NCI-H460 (cell line): ENCODE results near the gene PTH2R. TPM values are rescaled to one million over a fixed set of nuclear protein-coding genes. Genes with fewer than 3 reads are reported as not detected.
"Not testable (repeated sequence)": the region's sequence is repeated elsewhere in the genome, so short reads cannot be mapped to it uniquely, and the experiment has no call there.

ENCODE experiments used
- DNase-seq: peaks from one replicate; pipeline ENCODE4 v3.0.0-alpha.2; 2016; ENCODE audit warnings: low read depth; ENCODE audit errors: extremely low read depth
- polyA plus RNA-seq: library from polyadenylated mRNA; depleted of rRNA; stranded (reverse); fragments of >200 nt; gene quantifications from 2 replicates; pipeline ENCODE4 v1.2.3, GENCODE V29; 2014; cell fraction: nucleus; rRNA removed
- total RNA-seq: library from RNA; depleted of rRNA; stranded (reverse); fragments of >200 nt; shearing (Covaris generic); gene quantifications from 2 replicates; pipeline ENCODE4 v1.2.3, GENCODE V29; 2014; rRNA removed

PTH2R gene, protein sequence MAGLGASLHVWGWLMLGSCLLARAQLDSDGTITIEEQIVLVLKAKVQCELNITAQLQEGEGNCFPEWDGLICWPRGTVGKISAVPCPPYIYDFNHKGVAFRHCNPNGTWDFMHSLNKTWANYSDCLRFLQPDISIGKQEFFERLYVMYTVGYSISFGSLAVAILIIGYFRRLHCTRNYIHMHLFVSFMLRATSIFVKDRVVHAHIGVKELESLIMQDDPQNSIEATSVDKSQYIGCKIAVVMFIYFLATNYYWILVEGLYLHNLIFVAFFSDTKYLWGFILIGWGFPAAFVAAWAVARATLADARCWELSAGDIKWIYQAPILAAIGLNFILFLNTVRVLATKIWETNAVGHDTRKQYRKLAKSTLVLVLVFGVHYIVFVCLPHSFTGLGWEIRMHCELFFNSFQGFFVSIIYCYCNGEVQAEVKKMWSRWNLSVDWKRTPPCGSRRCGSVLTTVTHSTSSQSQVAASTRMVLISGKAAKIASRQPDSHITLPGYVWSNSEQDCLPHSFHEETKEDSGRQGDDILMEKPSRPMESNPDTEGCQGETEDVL
- not detected in 2 replicates for total RNA-seq
- not detected in 2 replicates for polyA plus RNA-seq

DNA sequence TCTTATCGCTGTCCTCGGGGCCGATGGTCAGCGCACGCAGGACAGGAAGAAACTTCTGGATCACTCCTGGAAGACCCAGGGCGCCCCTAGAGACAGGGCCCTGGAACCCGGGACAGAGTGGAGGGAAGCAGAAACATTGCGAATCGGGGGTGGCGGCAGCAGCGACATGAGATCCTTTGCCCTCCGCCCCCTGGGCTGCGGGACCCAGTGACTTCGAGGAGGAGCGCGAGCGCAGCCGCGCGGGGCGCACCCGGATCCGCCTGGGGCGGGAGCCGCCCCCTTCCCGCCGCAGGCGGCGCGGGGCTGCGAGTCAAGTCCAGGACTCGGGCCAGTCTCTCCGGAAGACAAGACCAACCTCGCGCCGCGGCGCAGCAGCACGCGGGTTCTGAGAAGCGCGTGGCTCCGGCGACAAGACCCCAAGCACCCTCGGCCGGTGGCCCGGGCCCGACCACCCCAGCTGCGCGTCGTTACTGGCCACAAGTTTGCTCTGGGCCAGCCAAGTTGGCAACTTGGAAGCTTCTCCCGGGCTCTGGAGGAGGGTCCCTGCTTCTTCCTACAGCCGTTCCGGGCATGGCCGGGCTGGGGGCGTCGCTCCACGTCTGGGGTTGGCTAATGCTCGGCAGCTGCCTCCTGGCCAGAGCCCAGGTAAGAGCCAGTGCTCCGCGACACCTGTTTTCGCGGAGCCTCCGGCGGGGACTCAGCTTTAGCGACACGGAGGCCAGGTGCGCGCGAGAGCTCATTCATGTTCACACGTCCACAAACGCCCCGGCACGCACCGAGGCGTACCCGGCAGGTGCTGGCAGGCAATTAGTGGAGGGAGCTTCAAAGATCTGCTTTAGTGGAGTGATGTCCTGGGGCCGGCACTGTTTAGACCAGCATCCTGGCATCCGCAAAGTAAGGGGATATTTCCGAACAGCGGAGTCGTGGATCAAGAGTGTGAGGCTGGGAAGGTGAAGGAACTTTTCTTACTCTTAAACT lies at the start of gene PTH2R:
Gene PTH2R (plus strand): TSS at position 319 of the 978 bp plus-strand sequence. CDS start 252 bp downstream, at position 571.
- no peak for DNase-seq

DNA sequence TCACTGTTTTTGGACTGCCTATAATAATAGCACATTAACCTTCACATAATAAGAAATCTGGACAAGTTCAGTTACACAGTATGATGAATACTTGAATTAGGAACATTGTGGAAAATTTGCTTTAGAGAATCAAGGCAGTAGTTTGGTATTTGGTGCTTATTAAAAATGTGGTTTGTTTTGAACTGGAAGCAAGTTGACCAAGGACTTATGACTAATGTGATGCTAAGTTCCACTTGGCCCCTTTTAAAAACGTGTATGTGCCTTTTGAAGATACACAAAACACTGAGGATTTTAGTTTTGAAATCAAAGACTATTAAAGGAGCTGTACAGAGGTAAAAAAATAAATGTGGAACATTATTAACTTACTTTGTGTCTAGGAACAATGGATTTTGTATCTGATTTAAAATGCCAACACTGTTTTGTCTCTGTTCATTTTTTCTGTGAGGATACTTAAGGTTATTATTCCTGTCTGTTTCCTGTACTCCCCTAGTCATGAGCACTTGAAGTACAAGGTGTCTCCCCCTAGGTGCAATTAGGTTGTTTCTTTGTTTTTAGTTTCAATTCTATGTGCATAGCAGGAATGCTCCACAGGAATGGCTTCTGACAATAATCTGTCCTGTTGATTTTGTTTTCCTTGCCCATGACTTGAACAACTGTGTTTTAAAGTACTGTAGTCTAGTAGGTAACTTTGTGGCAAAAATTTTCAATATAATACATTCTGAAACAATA lies 49.6 kb upstream of the PTH2R start:
- no peak for DNase-seq

DNA sequence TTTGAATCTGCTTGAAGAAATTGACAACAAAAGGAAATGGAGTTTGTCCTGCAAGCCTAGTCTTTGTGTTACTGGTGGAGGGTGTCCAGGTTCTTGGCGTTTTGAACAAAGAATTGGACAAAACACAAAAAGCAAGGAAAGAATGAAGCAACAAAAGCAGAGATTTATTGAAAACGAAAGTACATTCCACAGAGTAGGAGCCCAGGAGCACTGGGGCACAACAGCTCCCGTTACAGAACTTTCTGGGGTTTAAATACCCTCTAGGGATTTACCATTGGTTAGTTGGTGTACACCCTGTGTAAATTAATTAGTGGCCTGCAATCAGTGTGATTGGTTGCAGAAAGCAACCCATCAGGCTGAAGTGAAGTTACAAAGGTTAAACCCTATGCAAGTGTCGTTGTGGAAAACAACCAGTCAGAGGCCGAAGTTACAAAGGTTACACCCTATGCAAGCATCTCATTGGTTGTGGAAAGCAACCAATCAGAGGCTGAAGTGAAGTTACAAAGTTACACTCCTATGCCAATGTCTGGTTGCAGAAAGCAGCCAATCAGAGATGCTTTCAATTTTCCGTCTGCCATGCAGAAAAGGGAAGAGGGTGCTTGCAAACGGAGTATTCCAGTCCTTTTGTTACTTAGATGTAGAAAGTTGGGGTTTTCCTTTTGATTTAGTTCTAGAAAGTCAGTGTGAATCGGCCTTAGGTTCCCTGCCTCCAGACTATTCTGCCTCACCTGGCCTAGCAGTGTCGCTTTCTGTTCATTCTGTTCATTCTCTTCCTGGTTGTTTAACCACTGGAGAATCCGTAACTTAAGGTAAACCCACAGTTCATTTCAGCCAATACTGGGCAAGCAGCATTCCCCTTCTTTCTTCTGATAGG lies 47.6 kb upstream of the PTH2R start:
- no peak for DNase-seq

DNA sequence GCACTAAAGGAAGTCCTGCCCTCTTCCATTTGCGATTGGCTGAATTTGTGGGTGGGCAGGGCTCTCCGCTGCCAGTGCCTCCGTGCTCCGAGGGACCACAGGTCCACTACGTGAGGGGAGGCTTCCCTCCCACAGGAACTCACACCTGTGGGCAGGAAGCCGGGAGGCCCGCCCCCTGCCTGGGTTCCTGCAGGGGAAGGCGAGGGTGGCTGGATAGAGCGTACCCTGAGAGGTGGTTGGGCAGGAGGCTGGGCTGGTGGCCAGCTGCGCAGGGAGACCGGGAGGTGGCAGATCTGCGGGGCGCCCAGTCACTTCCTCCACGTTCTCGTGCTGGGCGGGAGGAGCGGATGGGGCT lies 47.0 kb upstream of the PTH2R start:
- no peak for DNase-seq

DNA sequence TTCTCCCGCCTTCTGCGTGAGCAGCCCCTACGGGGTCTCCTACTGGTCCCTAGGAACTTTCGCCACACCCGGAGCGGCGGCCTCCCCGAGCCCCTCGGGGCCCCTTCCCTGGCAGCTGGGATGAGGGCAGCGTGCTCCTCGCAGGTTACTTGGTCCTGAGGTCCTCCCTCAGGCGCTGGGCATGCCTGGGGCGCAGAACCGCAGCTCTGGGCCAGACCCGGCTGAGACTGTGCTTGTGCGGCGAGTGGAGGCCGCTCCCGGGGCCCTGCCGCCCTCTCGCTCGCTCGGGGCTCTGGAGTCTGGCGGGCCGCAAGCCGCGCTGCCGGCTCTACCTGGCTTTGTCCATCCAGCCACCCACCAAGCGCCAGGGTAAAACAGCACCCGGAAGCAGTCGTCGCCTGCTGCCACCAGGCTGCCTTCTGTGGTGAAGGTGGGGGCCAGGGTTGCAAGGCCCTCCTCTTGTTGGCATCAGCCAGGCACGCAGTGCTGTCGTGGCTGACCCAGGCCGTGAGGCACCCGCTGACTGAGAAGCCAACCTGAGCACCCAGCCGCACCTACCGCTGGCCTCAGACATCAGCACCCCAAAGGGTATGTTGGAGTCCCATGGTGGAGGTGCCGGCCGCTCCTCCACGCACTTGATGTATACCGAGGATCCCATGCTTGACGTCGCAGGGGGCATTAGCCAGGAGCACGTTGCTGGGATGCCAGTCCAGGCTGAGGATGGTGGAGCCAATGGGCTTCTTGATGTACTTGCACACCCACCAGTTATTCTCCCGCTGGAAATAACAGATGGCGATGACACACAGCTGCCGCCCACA lies 46.1 kb upstream of the PTH2R start:
- no peak for DNase-seq

DNA sequence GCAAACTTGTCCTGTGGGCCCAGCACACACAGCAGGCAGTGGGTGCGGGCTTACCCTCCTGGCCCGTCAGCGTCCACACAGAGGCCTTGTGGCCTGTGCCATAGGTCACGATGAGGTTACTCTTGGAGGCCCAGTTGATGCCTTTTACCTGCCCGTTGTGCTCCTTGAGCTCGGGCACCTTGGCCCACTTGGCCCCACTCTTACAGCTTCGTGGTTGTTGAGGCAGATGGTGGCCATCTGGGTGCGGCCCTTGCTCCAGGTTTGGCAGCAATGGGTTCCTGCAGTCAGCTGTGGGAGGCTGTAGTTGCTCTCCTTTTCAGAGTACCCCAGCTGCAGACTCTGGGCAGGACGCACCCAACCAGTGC lies 45.5 kb upstream of the PTH2R start:
- no peak for DNase-seq

DNA sequence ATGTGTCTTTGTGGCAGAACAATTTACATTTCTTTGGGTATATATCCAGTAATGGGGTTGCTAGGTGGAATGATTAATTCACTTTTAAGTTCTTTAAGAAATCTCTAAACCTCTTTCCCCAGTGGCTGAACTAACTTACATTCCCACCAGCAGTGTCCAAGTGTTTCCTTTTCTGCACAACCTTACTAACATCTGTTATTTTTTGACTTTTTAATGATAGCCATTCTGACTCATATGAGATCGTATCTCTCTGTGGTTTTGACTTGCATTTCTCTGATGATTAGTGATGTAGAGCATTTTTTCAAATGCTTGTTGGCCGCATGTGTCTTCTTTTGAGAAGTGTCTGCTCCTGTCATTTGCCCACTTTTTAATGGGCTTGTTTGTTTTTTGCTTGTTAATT lies 43.1 kb upstream of the PTH2R start:
- no peak for DNase-seq

DNA sequence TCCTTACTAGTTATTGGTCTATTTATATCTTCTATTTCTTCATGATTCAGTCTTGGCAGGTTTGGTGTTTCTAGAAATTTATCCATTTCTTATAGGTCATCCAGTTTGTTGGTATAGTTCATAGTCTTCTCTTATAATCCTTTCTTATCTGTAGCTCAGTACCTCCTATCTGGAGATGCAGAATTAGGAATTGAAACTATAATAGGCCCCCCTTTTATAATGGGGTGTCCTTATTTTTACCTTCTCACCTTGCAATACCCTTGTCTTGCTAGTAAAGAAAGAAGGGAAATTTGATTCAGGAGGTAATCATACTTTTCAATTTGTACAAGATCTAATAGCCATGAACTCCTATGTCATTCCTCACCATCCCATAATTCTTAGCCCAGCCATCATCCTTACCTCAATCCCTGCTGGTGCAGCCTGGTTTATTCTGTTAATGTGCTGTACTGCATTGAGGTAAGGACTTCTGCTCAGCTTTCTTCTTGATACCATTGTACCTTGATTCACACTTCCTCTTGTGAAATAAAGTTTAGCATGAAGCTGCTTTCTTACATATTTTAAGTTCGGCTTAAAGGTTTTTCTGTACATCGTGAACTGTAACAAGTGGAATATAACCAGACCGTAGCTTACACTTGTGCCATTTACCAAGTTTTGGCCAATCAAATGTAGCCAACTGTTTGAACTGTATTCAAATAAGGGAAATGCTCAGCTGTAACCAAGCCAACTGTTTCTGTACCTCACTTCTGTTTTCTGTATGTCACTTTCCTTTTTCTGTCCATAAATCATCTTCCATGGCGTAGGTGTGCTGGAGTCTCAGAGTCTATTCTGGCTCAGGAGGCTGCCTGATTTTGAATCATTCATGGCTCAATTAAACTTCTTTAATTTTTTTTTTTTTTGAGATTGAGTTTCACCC lies 40.1 kb upstream of the PTH2R start:
- DNase-seq: no peak

DNA sequence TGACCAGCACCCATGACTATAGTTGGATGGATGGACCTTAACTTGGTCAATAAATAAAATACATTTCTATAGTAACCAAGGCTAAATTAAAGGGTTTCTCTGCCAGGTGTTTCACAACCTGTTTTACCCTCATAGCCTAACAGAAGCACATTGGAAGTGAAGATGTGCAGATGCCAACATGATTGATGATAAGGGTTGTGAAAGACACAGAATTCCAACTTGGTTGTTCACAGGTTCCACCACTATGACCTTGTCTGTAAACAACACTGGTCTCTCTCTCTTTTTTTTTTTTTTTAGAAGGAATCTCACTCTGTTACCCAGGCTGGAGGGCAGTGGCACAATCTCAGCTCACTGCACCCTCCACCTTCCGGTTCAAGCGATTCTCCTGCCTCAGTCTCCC lies 37.5 kb upstream of the PTH2R start:
- no peak for DNase-seq

DNA sequence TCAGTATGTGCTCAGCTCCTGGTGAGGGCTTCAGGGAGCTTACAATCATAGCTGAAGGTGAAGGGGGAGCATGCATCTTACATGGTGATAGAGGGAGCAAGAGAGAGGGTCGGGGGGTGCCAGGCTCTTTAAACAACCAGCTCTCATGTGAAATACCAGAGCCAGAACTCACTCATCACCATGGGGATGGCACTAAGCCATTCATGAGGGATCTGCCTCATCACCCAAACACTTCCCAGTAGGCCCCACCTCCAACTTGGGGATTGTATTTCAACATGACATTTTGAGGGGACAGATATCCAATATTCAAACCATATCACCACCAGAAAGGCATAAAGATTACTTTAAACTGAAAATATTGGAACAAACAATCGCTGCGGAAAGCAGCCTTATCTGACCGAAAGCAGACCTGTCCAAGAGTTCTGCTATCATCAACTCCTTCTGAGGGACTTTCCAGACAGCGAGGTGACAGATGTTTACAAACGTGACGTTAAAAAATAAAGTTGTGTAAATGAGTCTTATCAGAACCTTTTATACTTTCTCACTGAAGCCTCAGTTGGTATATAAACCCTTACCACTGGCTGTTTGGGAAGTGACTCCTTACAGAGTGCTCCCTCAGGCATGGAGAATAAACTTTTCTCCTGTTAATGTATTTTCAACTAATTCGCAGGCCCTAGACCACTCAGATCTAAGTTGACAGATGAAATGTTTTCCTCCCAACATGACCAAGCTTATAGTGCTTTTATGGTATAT lies 35.5 kb upstream of the PTH2R start:
- no peak for DNase-seq

DNA sequence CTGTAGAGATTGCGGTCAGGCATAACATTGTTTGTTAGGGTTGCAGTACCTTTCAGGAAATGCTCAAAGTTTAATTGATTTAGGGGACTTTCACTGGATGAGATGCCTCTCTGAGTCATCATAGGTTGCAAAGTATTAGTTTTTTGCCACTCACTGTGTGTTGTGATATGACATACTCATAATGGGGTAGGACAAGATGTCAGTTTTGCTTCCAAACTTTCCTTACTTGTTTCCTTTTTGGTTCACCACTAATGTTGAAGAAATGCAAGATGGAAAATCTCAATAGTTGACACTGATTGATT lies 35.0 kb upstream of the PTH2R start:
- no peak for DNase-seq

DNA sequence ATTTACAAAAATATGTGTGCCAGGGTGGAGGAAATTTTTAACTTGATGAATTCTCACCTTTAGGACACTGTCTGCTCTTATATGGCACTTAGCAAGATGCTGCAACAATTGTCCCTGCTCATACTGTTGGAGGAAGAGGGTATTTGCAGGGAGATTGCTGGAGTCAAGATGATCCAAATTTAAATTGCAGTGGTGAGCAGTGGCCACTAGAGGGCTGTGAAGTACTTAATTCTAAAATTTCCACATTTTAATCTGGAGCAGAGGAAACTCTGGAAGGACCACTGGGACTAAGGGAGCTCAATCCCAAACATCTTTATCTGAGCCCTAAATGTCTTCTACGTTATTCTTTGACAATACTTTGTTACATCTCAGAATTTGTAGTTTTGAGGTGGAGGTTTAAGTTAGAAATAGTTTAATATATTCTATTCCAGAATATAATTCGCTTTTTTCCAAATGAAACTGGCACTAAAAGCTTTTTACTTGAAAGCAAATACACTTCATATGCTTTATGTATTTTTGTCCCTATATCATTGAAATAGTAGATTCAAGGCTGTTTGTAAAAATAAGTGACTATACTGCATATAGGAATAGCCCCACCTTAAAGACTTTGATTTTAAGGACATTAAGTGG lies 33.0 kb upstream of the PTH2R start:
- DNase-seq: peak; percentile 47

DNA sequence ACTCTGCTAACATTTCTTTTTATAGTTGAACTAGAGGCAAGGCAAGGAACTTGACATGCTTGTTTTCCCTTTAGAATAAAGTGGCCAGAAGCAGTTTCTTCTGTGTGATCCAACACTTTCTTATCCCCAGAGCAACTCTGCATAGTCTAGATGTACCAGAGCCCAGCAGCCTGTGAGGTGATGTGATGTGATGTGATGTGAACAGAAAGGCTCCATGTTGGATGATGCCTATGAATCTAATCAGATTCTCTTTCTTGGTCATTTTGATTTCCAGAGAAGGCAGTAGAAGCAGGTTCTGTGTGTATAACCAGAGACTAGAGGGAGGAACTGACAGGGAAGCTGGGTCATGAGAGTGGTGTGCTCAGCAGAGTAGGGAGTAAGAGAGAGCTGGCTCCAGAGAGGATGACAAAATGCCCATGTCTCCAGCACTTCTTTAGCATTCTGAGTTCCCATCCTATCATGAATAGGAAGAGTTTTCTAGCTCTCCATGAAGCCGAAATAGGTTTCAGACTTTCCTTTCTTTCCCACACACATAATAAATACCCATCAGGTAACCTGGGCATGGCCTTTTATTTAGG lies 31.0 kb upstream of the PTH2R start:
- no peak for DNase-seq

DNA sequence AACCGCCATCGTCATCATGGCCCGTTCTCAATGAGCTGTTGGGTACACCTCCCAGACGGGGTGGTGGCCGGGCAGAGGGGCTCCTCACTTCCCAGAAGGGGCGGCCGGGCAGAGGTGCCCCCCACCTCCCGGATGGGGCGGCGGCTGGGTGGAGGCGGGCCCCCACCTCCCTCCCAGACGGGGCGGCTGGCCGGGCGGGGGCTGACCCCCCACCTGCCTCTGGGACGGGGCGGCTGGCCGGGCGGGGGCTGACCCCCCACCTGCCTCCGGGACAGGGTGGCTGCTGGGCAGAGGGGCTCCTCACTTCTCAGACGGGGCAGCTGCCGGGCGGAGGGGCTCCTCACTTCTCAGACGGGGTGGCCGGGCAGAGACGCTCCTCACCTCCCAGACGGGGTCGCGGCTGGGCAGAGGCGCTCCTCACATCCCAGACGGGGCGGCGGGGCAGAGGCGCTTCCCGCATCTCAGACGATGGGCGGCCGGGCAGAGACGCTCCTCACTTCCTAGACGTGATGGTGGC lies 29.2 kb upstream of the PTH2R start:
- not testable (repeated sequence) for DNase-seq

DNA sequence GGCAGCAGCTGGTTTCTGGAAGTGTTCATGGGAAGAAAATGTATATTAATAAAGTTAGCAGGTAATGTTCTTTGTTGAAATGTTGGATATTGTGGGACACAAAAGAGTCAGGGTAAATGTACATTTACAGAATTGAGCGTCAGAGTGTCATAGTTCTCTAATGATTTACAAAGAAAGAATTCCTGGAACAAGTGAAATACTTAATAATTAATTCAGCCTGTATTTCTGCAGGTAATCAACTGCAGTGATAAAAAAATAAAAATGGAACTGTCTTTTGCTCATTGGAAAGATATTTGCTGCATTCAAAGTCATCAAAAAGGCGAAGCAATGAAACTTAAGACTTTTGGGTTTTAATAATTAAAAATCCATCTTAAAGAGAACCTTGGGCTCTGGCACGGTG lies 27.4 kb upstream of the PTH2R start:
- DNase-seq: no peak

DNA sequence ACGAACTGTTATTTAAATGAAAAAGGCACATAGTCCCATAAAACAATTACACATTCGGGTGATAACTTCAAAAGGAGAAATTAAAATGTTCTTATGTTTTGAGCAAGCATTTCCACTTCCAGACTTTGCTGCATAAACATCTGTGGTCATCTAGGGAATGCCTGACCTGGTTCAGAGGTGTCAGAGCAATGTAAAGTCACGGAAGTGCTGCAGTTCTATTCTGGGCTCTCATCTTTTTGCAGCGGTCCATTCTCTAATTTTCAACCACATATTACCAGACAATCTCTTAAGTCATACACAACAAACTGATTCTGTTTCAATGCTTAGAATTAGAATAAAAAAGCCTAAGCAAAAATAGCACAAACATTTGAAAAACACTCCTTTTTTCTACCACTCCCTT lies 22.0 kb upstream of the PTH2R start:
- no peak for DNase-seq
